Lower leg skin (tissue), 3 donors: ENCODE results near the gene RND2.

ENCODE experiments used
- CTCF ChIP-seq, 3 donors: fragments of 450-650 bp; IDR thresholded peaks; one replicate each; pipeline ENCODE4 v1.5.1; 2016; ENCODE audit warnings: antibody characterized with exemption in 3 of 3, mild to moderate bottlenecking in 3 of 3, moderate library complexity in 2 of 3
- POLR2A ChIP-seq, 2 donors: fragments of 450-650 bp; IDR thresholded peaks; one replicate each; pipeline ENCODE4 v1.6.1; 2016 to 2017; ENCODE audit warnings: antibody characterized with exemption in 2 of 2, mild to moderate bottlenecking in 1 of 2, moderate library complexity in 1 of 2

- no peak for TF ChIP-seq CTCF (IDR thresholded peaks at IDR 0.05)
- TF ChIP-seq POLR2A (IDR thresholded peaks at IDR 0.05) = no peak
Measured at GRCh38 chr17:43074869-43075268, 49.8 kb downstream of the RND2 start.
